AG04449 (cell line): ENCODE results near the gene CEP192.
"Not testable (repeated sequence)": the region's sequence is repeated elsewhere in the genome, so short reads cannot be mapped to it uniquely, and the experiment has no call there.

ENCODE experiments used
- CTCF ChIA-PET: fragments of 350-600 bp; formaldehyde crosslinking; extraction: SDS; loops from one replicate; lab custom pipeline; 2021; ENCODE audit warnings: antibody characterized with exemption; lab: Yijun Ruan, JAX
- POLR2A ChIA-PET: fragments of 400-600, 350-600 bp; formaldehyde crosslinking; extraction: SDS; loops from one replicate; lab custom pipeline; 2020; ENCODE audit warnings: antibody characterized with exemption, inconsistent platforms; lab: Yijun Ruan, JAX
- DNase-seq: peaks from one replicate; pipeline ENCODE4 v3.0.0-alpha.2; 2010; ENCODE audit warnings: low read depth, low spot score
- H3K4me3 ChIP-seq: 2 replicates; pipeline ENCODE4 v1.5.1; 2011; ENCODE audit warnings: low read depth, mild to moderate bottlenecking, control low read depth, low read length
- TF ChIP-seq, protein P1 (sequence below): IDR thresholded peaks from one replicate; pipeline ENCODE4 v1.5.1; 2011; ENCODE audit warnings: mild to moderate bottlenecking, moderate library complexity, low read length, control low read depth, inconsistent platforms; ENCODE audit not compliant: insufficient read depth; ENCODE audit errors: missing control alignments

The CEP192 gene

GRCh38 chr18:13077473-13077872, 86.3 kb downstream of the CEP192 start:
- DNase-seq: no peak
- TF ChIP-seq, protein P1, sequence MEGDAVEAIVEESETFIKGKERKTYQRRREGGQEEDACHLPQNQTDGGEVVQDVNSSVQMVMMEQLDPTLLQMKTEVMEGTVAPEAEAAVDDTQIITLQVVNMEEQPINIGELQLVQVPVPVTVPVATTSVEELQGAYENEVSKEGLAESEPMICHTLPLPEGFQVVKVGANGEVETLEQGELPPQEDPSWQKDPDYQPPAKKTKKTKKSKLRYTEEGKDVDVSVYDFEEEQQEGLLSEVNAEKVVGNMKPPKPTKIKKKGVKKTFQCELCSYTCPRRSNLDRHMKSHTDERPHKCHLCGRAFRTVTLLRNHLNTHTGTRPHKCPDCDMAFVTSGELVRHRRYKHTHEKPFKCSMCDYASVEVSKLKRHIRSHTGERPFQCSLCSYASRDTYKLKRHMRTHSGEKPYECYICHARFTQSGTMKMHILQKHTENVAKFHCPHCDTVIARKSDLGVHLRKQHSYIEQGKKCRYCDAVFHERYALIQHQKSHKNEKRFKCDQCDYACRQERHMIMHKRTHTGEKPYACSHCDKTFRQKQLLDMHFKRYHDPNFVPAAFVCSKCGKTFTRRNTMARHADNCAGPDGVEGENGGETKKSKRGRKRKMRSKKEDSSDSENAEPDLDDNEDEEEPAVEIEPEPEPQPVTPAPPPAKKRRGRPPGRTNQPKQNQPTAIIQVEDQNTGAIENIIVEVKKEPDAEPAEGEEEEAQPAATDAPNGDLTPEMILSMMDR: no peak
- POLR2A ChIA-PET: no interaction called here
- CTCF ChIA-PET: no interaction called here
- no peak overlapping the region for H3K4me3 ChIP-seq

DNA sequence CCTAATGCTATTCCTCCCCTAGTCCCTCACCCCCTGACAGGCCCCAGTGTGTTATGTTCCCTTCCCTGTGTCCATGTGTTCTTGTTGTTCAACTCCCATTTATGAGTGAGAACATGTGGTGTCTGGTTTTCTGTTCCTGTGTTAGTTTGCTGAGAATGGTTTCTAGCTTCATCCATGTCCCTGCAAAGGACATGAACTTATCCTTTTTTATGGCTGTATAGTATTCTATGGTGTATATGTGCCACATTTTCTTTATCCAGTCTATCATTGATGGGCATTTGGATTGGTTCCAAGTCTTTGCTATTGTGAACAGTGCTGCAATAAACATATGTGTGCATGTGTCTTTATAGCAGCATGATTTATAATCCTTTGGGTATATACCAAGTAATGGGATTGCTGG, 86.9 kb downstream of the CEP192 start:
- POLR2A ChIA-PET, CTCF ChIA-PET, H3K4me3 ChIP-seq, DNase-seq: not testable (repeated sequence)

- no peak for DNase-seq
- no peak overlapping the region for H3K4me3 ChIP-seq
- TF ChIP-seq, protein P1: no peak
- ChIA-PET CTCF (interaction anchor here (1.4 kb wide), 1 partner anchor 73 kb away, joined by 3 read pairs; no protein-coding TSS in a partner anchor), POLR2A (no interaction called here)
Measured at GRCh38 chr18:13086906-13087305, 95.7 kb downstream of the CEP192 start.

- DNase-seq: no peak
- H3K4me3 ChIP-seq: no peak overlapping the region
- TF ChIP-seq, protein P1: no peak
- ChIA-PET POLR2A (no interaction called here), CTCF (interaction anchor here (1.0 to 1.5 kb wide), 2 partner anchors 9 to 11 kb away, joined by 3 to 4 read pairs; no protein-coding TSS in a partner anchor)
Measured at GRCh38 chr18:13095466-13095865, 104.3 kb downstream of the CEP192 start.

DNA sequence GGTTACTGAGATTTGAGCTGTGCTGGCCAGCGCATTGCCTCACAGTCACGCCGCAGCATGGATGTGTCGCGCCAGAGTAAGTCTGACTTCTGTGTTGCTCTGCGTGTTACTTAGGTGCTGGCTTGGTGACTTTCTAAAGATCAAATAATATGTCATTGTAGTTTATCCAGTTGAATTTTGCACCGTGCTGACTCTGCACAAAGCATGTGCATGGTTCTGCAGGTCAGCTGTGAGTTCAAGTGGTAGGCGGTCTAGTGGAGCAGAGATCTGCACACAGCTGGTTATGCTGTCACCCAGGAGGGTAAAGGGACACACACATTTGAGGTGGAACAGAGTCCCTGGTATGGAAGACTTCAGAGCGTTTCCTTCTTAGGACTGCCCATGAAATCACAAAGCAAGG, 105.1 kb downstream of the CEP192 start:
- ChIA-PET POLR2A (no interaction called here), CTCF (interaction anchor here (1.0 kb wide), 1 partner anchor 11 kb away, joined by 3 read pairs; no protein-coding TSS in a partner anchor)
- no peak overlapping the region for H3K4me3 ChIP-seq
- TF ChIP-seq, protein P1: no peak
- DNase-seq: no peak

DNA sequence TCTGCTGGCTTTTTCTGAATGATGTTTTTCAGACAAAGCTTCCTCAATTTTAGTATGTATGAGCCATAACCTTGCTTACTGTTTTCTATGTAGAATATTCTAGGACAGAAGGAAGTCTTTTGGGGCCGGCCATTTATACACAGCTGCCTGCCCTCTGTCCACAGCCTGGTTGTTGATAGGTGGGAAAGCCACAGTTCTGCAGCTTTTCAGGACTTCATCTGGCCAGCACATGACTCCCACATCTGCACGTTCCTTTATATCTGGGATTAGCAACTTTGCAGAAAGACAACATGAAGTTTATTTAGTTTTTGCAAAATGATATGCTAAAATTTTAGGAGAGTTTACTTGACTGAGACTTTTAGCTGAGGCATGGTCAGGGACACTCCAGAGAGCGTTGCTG, 105.6 kb downstream of the CEP192 start:
- DNase-seq: no peak
- TF ChIP-seq, protein P1: no peak
- POLR2A ChIA-PET: no interaction called here

GRCh38 chr18:13098104-13098503, 106.9 kb downstream of the CEP192 start:
- POLR2A ChIA-PET, CTCF ChIA-PET, H3K4me3 ChIP-seq, DNase-seq: not testable (repeated sequence)

More for the DNA sequence above, 105.6 kb downstream of the CEP192 start:
- no peak overlapping the region for H3K4me3 ChIP-seq
- CTCF ChIA-PET: interaction anchor here (0.6 to 1.0 kb wide), 2 partner anchors 11 to 12 kb away, joined by 3 to 4 read pairs; no protein-coding TSS in a partner anchor
